ENCODE measurements around the gene ATP5MG. TPM values are rescaled to one million over a fixed set of nuclear protein-coding genes. Genes with fewer than 3 reads are reported as not detected.

The ATP5MG gene
- total RNA-seq, 1 donor from 2014 or later = 154 TPM

DNA sequence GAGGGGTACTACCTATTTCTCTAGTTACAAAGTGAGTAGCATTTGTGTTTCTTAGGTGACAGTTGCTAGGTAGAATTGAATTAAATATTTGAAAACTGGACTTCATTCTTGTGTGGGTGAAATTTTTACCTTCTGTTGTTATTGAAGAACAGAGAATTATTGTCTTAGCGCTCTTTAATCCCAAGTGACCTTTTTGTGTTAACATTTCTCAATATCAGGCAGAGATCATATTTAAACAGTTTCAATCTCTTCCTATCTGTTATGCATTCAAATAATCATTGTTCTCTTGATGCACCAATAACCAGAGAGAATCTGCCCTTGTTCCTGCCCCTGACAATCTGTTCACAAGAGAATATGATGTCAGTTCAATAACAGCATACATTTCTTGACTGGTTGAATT is 49.0 kb downstream of the ATP5MG start:
- ATAC-seq (no peak), DNase-seq (no peak)
- Histone ChIP-seq H3K4me3 (no peak overlapping the region), H3K27me3 (ENCODE audit: low read depth) (no peaks in the 10 kb centered on the region), H3K9me3 (no peaks in the 10 kb centered on the region), H3K36me3 (no peaks in the 10 kb centered on the region), H3K4me1 (peaks cover 12% of the 10 kb centered on the region), H3K27ac (no peak overlapping the region)
- intact Hi-C loops (cut with DNase I) = no loop called here
- TF ChIP-seq, protein P1, sequence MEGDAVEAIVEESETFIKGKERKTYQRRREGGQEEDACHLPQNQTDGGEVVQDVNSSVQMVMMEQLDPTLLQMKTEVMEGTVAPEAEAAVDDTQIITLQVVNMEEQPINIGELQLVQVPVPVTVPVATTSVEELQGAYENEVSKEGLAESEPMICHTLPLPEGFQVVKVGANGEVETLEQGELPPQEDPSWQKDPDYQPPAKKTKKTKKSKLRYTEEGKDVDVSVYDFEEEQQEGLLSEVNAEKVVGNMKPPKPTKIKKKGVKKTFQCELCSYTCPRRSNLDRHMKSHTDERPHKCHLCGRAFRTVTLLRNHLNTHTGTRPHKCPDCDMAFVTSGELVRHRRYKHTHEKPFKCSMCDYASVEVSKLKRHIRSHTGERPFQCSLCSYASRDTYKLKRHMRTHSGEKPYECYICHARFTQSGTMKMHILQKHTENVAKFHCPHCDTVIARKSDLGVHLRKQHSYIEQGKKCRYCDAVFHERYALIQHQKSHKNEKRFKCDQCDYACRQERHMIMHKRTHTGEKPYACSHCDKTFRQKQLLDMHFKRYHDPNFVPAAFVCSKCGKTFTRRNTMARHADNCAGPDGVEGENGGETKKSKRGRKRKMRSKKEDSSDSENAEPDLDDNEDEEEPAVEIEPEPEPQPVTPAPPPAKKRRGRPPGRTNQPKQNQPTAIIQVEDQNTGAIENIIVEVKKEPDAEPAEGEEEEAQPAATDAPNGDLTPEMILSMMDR (IDR thresholded peaks at IDR 0.05) = no peak

Other genes with a start within 250 kb of the ATP5MG start
- gene SCN4B, start 248.8 kb upstream of the ATP5MG start, total RNA-seq = 6.0 TPM
- 1.6 TPM for gene SCN2B, start 225.0 kb upstream of the ATP5MG start, total RNA-seq
- 163 TPM for gene JAML, start 176.6 kb upstream of the ATP5MG start, total RNA-seq
- gene MPZL3, start 149.2 kb upstream of the ATP5MG start, total RNA-seq = 12.8 TPM
- gene MPZL2, start 137.3 kb upstream of the ATP5MG start, total RNA-seq = 85.3 TPM
- 9.9 TPM for gene CD3E, start 96.9 kb upstream of the ATP5MG start, total RNA-seq
- gene CD3D, start 58.9 kb upstream of the ATP5MG start, total RNA-seq = 7.4 TPM
- 4.0 TPM for gene CD3G, start 57.3 kb upstream of the ATP5MG start, total RNA-seq
- 40.8 TPM for gene UBE4A, start 42.0 kb upstream of the ATP5MG start, total RNA-seq
- 66.3 TPM for gene KMT2A, start 34.9 kb downstream of the ATP5MG start, total RNA-seq
- 1.0 TPM for gene TTC36, start 125.9 kb downstream of the ATP5MG start, total RNA-seq
- 18.3 TPM for gene TMEM25, start 129.6 kb downstream of the ATP5MG start, total RNA-seq
- gene IFT46, start 164.3 kb downstream of the ATP5MG start, total RNA-seq = 18.5 TPM
- gene ARCN1, start 170.8 kb downstream of the ATP5MG start, total RNA-seq = 122 TPM
- gene PHLDB1, start 206.0 kb downstream of the ATP5MG start, total RNA-seq = 71.8 TPM

Data from lower lobe of right lung (tissue), 2 donors.